HCT116 (cell line): ENCODE results near the gene INPP5E. TPM values are rescaled to one million over a fixed set of nuclear protein-coding genes. Genes with fewer than 3 reads are reported as not detected.

Experiments used
- ATAC-seq: fragments of 200-7000 bp; cut with Tn5 transposase; 2 replicates; pipeline ENCODE4 v1.9.1; 2020; ENCODE audit warnings: mild to moderate bottlenecking, moderate library complexity
- BruUV-seq: library from RNA; stranded (reverse); fragments of 400-500 nt; replicated peaks from 2 replicates; lab custom pipeline; 2021; lab: Mats Ljungman, UMichigan
- CTCF ChIA-PET: fragments of 300-600 bp; sonication (Branson Sonifier 250); formaldehyde crosslinking; loops from one replicate; lab custom pipeline; 2021; ENCODE audit warnings: antibody characterized with exemption; lab: Charles Lee
- POLR2A ChIA-PET: fragments of 300-600, 350-600 bp; sonication (Branson Sonifier 250); formaldehyde crosslinking; loops from one replicate; lab custom pipeline; 2021; ENCODE audit warnings: antibody characterized with exemption; lab: Charles Lee
- RAD21 ChIA-PET, 2 experiments: fragments of 300-600 bp; sonication (Branson Sonifier 250); formaldehyde crosslinking; loops; one replicate each; lab custom pipeline; 2023; ENCODE audit warnings: low total read pairs in 2 of 2; ENCODE audit not compliant: uncharacterized antibody in 2 of 2, unreplicated experiment in 2 of 2, low non-redundant PET in 1 of 2; lab: Charles Lee
- DNase-seq: peaks from one replicate; pipeline ENCODE4 v3.0.0-alpha.2; 2010; ENCODE audit warnings: low read depth, low spot score
- H2AFZ ChIP-seq: fragments of 200-600 bp; shearing (Covaris generic), sonication (generic); 2 replicates; pipeline ENCODE4 v1.6.1; 2017; ENCODE audit warnings: low read depth, mixed run types, mixed read lengths, antibody characterized with exemption, low read length; ENCODE audit not compliant: poor library complexity, severe bottlenecking
- H3K27ac ChIP-seq: 2 replicates; pipeline ENCODE4 v1.5.1; 2012; ENCODE audit warnings: low read depth, low read length
- H3K27me3 ChIP-seq: fragments of 200-600 bp; sonication (generic); 2 replicates; pipeline ENCODE4 v1.6.1; 2016; ENCODE audit warnings: mixed run types, low read length, mixed read lengths; ENCODE audit not compliant: insufficient read depth
- H3K36me3 ChIP-seq, 2 experiments: fragments of 200-500 bp in 1 of 2; fragments of 200-600 bp in 1 of 2; sonication (Bioruptor generic) in 1 of 2; sonication (generic) in 1 of 2; 2 replicates each; pipeline versions ENCODE4 v1.5.1 to v1.6.1; 2014 to 2016; ENCODE audit warnings: low read length in 2 of 2, inconsistent platforms in 1 of 2, mixed read lengths in 1 of 2, mixed run types in 1 of 2; ENCODE audit not compliant: insufficient read depth in 2 of 2, control insufficient read depth in 1 of 2
- H3K4me1 ChIP-seq, 2 experiments: fragments of 200-600 bp in 1 of 2; sonication (generic) in 1 of 2; 2 replicates each; pipeline versions ENCODE4 v1.5.1 to v1.6.1; 2012 to 2017; ENCODE audit warnings: low read length in 2 of 2, inconsistent platforms in 1 of 2, mild to moderate bottlenecking in 1 of 2, mixed read lengths in 1 of 2, mixed run types in 1 of 2, moderate library complexity in 1 of 2; ENCODE audit not compliant: insufficient read depth in 2 of 2, control insufficient read depth in 1 of 2
- H3K4me2 ChIP-seq: fragments of 200-600 bp; sonication (generic); 2 replicates; pipeline ENCODE4 v1.6.1; 2017; ENCODE audit warnings: mixed run types, low read length, mixed read lengths
- H3K4me3 ChIP-seq, 2 experiments: fragments of 200-600 bp in 1 of 2; sonication (generic) in 1 of 2; replicated peaks in 1 of 2; 2 replicates each; pipeline ENCODE4 v1.5.1; 2011 to 2016; ENCODE audit warnings: low read length in 2 of 2, control low read depth in 1 of 2, low read depth in 1 of 2, mild to moderate bottlenecking in 1 of 2, mixed read lengths in 1 of 2, mixed run types in 1 of 2
- H3K79me2 ChIP-seq: fragments of 200-600 bp; sonication (generic); 2 replicates; pipeline ENCODE4 v1.6.1; 2017; ENCODE audit warnings: mild to moderate bottlenecking, mixed run types, low read length, moderate library complexity, mixed read lengths; ENCODE audit not compliant: insufficient read depth
- H3K9ac ChIP-seq: fragments of 200-600 bp; sonication (generic); 2 replicates; pipeline ENCODE4 v1.6.1; 2016; ENCODE audit warnings: low read length, mixed read lengths
- H3K9me2 ChIP-seq: fragments of 200-600 bp; sonication (generic), shearing (Covaris generic); 2 replicates; pipeline ENCODE4 v1.6.1; 2017; ENCODE audit warnings: mixed run types, mild to moderate bottlenecking, moderate library complexity; ENCODE audit not compliant: insufficient read depth
- H3K9me3 ChIP-seq, 2 experiments: fragments of 200-500 bp in 1 of 2; fragments of 200-600 bp in 1 of 2; sonication (Bioruptor generic) in 1 of 2; sonication (generic) in 1 of 2; 2 replicates each; pipeline ENCODE4 v1.6.1; 2014 to 2017; ENCODE audit warnings: low read length in 2 of 2, mixed read lengths in 2 of 2, inconsistent platforms in 1 of 2, low read depth in 1 of 2, mild to moderate bottlenecking in 1 of 2, mixed run types in 1 of 2, moderate library complexity in 1 of 2; ENCODE audit not compliant: control insufficient read depth in 1 of 2, insufficient read depth in 1 of 2
- H4K20me1 ChIP-seq: fragments of 200-600 bp; sonication (generic), shearing (Covaris generic); 2 replicates; pipeline ENCODE4 v1.6.1; 2017; ENCODE audit warnings: mixed run types, mild to moderate bottlenecking, moderate library complexity; ENCODE audit not compliant: insufficient read depth
- CEBPB ChIP-seq: IDR thresholded peaks from 2 replicates; pipeline ENCODE4 v1.6.1; 2012; ENCODE audit warnings: low read depth
- EZH2phosphoT487 ChIP-seq: fragments of 200-600 bp; IDR thresholded peaks from 2 replicates; pipeline ENCODE4 v1.6.1; 2018; ENCODE audit warnings: antibody characterized with exemption, borderline replicate concordance
- JUND ChIP-seq: IDR thresholded peaks from 2 replicates; pipeline ENCODE4 v1.6.1; 2012
- POLR2A ChIP-seq: IDR thresholded peaks from 2 replicates; pipeline ENCODE4 v1.7.0; 2011; ENCODE audit warnings: borderline replicate concordance; ENCODE audit not compliant: insufficient read depth, insufficient read length; ENCODE audit errors: extremely low read depth
- REST ChIP-seq: IDR thresholded peaks from 2 replicates; pipeline ENCODE4 v1.6.1; 2012; ENCODE audit warnings: low read depth
- SP1 ChIP-seq: IDR thresholded peaks from 2 replicates; pipeline ENCODE4 v1.6.1; 2012; ENCODE audit warnings: low read depth
- TCF7L2 ChIP-seq: IDR thresholded peaks from 2 replicates; pipeline ENCODE4 v1.7.0; 2011; ENCODE audit warnings: borderline replicate concordance, inconsistent platforms; ENCODE audit not compliant: insufficient read depth, insufficient read length; ENCODE audit errors: extremely low read depth
- YY1 ChIP-seq: IDR thresholded peaks from 2 replicates; pipeline ENCODE4 v1.6.1; 2011; ENCODE audit warnings: low read length, low read depth, moderate library complexity, mild to moderate bottlenecking; ENCODE audit not compliant: insufficient replicate concordance; ENCODE audit errors: extremely low read depth
- ZNF274 ChIP-seq: fragments of 200-500 bp; sonication (Bioruptor generic); IDR thresholded peaks from 2 replicates; pipeline ENCODE4 v1.6.1; 2014; ENCODE audit warnings: mild to moderate bottlenecking, low read depth, low read length, inconsistent platforms
- intact Hi-C: fragments of 100-400 bp; cut with micrococcal nuclease; formaldehyde crosslinking; loops from 2 replicates; pipeline ENCODE4 v1.10.0; 2022
- total RNA-seq: library from RNA; stranded (reverse); gene quantifications from one replicate; pipeline ENCODE4 v1.2.1, GENCODE V29; 2021; ENCODE audit not compliant: unreplicated experiment

INPP5E gene
- total RNA-seq, 1 experiment from 2014 or later = 23.8 TPM

- Histone ChIP-seq H2AFZ (no peak overlapping the region), H3K79me2 (peaks cover 16% of the 10 kb centered on the region)
- no peak for TF ChIP-seq YY1
- TF ChIP-seq JUND = no peak
- no peak for TF ChIP-seq CEBPB
- TF ChIP-seq POLR2A = no peak
- no peak for TF ChIP-seq REST
- no peak for TF ChIP-seq EZH2phosphoT487
- TF ChIP-seq TCF7L2 = no peak
- TF ChIP-seq SP1 = no peak
- no peak for TF ChIP-seq ZNF274
- TF ChIP-seq, all 23 proteins: peak for 0
- ATAC-seq (no peak), DNase-seq (no peak)
- Histone ChIP-seq H3K9ac (no peak overlapping the region), H3K36me3 (no peaks in the 10 kb centered on the region; a peak in 1 of 4 replicates), H3K4me2 (no peak overlapping the region), H3K4me3 (no peak overlapping the region), H4K20me1 (peaks cover 4% of the 10 kb centered on the region; the same call in 1 of the 2 replicates), H3K27ac (no peak overlapping the region), H3K27me3 (no peaks in the 10 kb centered on the region), H3K4me1 (peaks cover 10 to 32% of the 10 kb centered on the region in 2 experiments), H3K9me2 (no peaks in the 10 kb centered on the region), H3K9me3 (no peaks in the 10 kb centered on the region)
- ChIA-PET POLR2A (no interaction called here), RAD21 (interaction anchor here (1.1 to 1.6 kb wide), 2 partner anchors 139 kb away, joined by 3 to 7 read pairs; no protein-coding TSS in a partner anchor), CTCF (interaction anchor here (2.9 to 7.3 kb wide), 2 partner anchors 141 to 145 kb away, joined by 23 to 108 read pairs; no protein-coding TSS in a partner anchor)
- BruUV-seq = no TSS peak
- intact Hi-C loops = loop anchor here (5.0 kb wide), 1 partner anchor 51 kb away; no protein-coding TSS in a partner anchor
Observed at GRCh38 chr9:136486131-136486530, 46.5 kb upstream of the INPP5E start.
